NK-92 (cell line): Measurements from ENCODE around the gene THRB.

Experiments
- DNase-seq: peaks from one replicate; lab custom pipeline; 2025; ENCODE audit not compliant: unreplicated experiment; lab: John Stamatoyannopoulos, UW

The THRB gene

DNA sequence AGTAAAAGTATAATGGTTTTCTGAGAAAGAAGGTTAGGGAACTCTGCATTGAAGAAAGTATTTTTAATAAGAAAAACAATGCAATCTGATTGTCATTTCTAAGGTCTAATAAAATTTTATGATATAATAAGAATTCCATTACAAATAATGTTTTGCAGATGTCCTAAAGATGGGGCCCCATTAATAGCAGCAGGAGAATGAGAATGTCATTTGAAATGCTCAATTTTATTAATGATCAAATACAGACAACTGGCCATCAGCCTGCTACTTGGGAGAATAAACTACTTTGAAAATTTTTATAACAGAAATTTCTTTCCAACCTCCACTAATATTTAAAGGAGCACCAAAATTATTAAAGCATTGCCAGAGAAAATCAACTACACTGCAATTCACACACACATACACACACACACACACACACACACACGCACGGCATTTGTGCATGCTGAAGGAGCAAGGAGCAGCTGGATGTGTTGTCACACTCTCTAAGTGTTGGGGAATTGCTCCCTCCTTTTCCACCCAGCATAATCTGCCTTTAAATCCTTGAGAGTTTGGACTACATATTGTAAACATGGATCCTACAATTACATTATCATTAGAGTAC, 109.5 kb downstream of the THRB start:
- no peak for DNase-seq

DNA sequence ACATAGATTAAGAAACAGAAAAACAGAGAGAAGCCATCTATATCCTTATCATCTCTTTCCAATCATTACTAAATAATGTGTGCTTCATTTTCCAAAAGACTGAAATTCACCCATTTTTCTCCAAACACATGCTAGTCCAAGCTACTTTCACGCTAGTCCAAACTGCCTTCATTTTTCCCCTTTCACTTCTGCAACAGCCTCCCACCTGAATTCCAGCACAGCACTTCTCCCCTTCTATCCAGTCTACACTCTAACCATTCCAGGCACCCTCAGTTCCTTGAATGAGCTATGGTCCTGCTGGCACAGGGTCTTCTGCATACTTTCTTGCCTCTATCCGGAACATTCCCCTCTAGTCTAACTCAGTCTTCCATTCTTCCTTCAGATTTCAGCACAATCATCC, 112.0 kb downstream of the THRB start:
- no peak for DNase-seq

DNA sequence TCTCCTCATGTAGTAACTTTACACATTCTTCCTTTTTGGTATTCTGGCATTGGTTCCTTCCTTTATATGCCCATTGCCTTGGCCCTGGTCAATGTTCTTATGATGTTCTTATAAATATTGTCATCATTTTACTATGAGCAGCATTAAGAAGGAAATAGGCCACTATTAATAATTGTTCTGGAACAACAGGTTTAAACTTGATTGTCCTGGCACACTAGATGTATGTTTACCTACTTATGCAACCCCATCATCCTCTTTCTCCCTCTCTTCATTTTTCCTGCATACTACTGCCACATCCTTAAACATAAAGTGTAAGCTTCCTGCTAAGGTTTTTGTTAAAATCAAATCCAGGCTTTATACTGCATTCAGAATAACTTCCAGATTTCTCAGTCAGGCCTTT, 114.7 kb downstream of the THRB start:
- no peak for DNase-seq

DNA sequence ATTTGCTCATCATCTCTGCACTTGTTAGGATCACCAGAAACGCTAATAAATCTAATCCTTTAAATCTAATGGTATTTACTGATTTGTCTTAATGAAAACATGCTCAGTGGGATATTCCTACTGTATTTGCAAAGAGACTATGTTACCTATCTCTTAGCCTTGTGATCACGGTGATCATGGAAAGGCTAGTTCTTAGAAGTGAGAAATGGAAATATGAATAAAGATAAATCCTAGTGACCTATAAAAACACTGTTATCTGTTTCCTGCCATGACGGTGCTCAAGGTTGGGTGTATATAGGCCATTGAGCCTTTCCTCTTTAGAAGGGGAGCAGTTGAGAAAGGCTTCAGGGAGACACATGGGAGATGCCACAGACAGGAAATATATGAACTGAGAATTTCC, 116.3 kb downstream of the THRB start:
- no peak for DNase-seq

DNA sequence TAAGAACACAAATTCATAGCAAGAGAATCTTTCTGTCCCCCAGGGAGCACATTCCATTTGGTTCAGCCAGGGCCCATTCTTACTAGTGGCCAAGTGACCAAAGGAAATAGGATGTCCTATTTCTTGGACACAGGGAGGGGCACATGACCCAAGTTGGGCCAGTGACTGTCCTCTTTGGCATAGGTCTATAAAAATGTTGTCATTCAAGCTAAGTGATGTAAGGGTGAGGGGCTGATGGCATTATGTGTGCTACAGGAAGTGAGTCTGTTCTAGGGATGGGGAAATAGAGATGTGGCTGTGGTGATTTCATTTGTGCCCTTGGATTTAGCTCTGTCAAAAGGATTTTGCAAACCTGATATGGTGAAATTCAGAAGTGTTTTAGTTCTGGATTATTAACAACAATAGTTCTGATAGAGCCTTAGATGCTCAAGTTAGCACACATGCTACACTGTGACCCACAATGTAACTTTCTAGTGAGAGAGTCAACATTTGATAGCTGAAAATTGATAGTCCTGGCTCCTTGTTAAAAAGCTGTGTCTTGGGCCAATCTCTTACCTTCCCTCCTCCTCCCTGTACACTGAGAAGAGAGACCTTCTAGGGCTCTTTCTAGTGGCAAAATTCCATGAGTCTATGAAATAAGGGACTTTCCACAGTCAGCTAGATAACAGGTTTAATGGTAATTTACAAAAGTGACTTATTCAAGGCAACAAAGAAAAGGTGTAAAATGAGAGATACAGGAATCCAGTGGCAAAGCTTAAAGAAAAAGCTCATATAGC, 117.2 kb downstream of the THRB start:
- no peak for DNase-seq

DNA sequence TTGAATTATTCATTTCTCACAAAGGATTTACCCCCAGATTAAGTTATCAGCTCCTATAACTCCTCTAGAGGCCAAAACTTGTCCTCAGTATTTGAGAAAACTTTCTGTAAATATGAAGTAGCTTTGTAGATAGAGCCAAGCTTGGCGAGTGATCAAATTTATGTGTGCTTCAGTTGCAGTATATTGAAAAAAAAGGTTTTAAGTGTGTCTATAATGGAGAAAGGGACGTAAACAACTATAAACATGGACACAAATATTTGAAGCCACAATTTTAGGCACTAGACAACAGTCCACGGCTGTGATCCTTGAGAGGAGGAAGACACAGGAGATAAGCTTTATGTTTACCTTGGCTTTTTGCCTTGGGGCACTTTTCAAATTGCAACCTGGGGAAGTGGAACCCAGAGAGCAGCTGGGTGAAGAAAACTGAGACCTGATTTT, 118.7 kb downstream of the THRB start:
- no peak for DNase-seq

DNA sequence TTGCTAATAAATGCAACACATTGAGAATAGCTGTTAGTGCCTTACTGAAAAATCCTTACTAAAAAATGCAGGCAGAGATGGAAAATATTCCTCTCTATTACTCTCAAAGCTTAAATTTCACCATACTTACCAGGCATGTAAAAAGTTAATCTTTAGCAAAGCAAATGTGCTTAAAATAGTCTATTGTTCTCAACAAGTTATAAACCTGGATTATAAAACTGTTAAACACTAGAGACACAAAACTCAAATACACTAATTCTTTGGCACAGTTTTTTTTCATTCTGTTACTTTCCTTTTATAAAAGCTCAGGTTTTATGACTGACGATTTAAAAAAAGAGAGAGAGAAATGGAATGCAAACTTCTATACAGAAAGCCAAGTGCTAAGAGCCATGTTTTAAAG, 119.8 kb downstream of the THRB start:
- DNase-seq = no peak

DNA sequence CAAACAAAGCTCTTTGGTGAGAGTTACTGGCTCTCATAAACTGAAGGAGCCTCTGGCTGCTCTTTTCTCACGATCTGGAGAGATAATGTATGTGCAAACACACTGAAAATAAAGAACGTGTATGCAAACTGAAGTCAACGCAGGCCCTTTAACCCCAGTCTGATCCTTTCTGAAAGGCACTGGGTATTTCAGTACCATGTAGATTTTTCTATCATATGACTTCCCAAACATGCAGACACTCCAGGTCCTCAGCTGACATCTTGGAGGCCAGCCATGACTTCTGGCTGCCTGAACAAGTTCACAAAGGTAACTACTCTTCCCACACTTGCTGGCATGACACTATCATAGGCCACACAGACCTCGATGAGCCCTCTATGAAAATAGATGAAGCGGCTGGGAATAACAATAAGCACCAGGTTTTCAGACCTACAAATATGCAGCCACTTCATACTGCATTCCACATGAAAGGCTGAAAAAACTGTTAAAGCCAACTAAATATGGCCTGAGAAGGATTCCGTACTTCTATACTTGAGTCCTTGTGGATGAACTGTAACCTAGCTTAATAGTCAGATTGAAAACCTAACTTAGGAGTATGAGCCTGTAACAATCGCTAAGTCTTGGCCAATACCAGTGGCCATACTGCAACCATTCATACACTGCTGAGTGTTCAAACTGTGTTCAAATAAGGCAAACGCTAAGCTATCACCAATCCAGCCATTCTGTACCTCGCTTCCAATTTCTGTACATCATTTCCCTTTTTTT, 121.3 kb downstream of the THRB start:
- DNase-seq = no peak

DNA sequence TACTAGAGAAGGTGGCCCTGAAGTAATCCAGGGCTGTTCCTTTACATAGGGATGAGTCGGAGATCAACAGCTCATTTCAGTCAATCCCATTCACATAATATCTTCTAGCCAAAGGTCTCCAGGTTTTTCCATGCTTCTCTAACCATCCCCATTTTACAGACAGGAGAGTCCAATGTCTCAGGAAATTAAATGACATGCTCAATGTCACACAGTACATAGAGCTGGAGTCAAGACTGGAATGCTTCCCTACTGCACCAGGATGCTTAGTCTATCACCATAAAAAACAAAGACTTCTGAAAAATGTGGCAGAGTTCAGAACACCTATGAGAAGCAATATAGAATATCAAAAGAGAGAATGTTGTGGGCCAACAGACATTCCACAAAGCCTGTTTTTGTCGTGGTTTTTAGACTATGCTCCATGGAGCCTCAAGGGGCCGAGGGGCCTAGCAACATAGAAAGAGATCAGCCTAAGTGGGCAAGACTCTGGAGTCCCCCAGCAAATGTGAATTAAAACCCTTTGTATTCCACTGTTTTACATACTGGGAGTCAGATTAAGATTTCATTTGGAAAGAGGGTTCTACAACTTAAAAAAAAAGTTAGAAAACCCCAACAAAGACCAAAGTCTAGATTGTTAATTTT, 122.0 kb downstream of the THRB start:
- DNase-seq = no peak

DNA sequence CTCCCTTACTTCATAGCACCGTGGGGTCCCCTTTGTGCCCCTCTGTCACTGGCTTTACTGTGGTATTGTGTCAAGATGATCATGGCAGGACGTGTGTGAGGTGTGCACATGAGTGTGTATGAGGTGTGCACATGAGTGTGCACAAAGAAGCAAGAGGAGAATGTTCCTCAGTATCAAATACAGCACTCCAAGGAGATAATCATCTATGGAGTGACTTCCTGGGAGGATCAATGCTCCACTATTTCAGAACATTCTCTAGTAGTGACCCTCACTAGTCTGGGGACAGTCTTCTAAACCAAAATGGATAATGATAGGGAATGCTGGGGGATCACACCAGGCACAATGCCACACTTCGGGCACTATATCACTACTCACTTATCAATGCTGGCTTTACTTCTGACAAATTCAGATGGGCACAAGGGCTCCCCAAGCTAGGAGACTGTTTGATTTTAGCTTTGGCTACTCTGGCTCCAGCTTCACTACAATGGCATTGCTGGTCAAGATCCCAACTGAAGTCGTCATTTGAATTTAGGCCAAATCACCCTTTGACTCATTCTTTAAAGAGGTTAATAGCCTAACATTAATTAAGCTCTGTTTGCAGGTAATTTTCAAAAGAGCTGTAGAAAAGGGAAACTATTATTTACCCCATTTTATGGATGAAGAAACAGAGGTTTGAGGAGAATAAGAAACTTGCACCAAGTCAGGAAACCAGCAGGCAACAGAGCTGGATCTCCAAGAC, 124.1 kb downstream of the THRB start:
- no peak for DNase-seq

DNA sequence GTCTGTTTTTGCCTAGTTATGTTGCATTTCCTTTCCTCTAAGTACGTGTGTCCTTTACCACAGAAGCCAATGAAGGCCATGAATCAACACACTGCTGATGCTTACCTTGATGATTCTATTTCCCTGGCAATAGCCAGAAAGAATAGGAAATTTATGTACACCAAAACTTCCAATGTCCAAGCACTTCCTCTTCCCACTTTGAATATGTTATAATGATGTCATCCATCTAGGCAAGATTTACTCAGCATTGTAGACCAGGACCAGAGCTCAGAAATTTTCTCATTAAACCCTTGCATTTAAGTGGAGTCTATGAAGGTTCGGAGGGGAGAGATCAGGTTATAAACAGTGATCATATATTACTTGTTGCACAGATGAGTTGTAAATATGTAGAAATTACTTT, 126.0 kb downstream of the THRB start:
- no peak for DNase-seq

DNA sequence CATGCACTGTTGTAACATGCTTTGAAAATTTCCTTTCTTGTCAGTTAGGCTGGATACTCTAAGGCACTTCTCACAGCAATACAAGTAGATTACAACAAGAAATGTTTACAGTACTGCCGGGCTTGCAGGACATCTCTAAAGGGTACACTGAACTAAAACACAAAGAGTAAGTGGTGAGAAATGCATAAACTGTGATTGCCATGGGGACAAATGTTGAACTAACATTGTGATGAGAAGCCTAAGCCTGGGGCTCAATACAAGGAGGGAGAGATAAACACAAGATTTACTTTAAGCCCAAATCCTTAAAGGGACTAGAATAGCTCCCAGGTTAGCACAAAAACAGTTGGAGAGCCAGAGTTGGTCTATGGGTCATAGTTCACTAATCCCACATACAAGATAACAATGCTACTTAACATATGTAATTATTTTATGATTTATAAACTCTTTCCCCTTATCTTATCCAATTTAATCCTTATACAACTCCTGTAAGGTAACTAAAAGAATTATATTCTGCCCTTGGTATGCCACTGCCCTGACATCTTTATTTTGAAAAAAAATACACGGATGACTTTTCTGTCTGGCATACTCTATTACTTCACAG, 126.9 kb downstream of the THRB start:
- DNase-seq = no peak

DNA sequence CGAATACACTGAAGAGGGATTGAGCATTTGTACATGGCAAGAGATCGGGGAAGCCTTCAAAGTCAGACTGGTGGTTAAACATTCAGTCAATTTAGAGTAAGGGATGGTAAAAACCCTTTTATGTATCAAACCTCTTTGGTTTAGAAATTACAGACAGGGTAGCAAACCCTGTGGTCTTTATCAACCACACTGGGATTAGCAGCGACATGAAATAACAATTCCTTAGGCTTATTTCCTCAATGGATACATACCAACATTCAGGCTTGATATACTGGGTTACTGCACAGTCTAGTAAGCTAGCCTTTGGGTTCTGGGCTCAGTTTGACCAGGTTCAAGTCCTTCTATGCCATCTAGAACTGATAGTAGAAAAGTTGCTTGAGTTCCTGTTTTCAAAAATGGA, 127.4 kb downstream of the THRB start:
- no peak for DNase-seq

DNA sequence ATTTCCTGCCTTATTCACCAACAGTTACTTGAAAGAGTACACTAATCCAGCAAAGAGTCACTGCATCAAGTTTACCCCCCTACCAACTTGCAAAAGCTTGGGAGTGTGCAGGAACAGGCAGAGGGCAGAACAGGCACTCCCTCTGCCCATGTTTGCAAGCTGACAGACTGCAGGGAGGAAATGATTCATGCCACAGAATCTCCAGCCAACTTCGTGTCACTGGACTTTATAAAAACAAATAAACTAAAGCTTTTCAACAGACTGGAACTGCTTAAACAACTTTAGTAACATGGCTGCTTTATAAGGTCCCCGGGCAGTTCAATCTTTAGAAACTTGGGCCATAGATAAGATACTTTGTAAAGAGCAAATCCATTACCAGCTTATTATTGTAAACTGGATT, 129.5 kb downstream of the THRB start:
- no peak for DNase-seq

DNA sequence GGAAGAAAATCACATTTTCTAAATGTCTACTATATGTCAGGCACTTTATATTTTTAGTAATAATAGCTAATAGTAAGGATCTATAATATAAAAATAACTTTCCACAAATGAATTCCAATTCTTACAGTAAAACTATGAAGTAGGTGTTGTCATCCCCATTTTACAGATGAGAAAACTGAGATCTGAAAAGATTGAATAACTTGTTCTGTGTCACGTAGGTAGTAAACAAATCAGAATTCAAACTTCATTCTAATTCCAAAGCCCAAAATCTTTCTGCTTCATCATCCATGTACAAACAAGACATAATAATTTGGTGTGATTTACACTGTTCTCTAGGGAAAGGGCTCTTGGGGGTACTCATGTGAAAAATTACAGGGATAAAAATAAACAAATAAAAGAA, 130.3 kb downstream of the THRB start:
- DNase-seq = no peak

DNA sequence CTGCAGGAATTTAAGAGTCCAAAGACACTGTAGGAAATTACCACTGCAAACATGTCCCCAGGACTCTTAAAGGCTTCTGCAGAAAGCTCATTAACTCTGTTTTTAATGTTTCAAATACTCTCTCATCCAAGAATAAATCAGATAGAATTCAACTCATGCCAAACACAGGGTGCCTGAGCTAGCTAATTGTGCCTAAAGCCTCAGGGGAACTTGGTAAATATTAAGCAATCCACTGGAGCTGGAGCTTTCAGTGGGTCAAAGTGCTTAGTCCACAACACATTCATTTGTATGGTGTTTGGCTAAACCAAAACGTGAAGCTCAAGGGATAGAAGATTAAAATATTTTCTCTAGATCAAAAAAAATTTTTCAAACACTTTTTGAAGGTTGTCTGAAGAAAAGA, 131.4 kb downstream of the THRB start:
- DNase-seq = no peak

DNA sequence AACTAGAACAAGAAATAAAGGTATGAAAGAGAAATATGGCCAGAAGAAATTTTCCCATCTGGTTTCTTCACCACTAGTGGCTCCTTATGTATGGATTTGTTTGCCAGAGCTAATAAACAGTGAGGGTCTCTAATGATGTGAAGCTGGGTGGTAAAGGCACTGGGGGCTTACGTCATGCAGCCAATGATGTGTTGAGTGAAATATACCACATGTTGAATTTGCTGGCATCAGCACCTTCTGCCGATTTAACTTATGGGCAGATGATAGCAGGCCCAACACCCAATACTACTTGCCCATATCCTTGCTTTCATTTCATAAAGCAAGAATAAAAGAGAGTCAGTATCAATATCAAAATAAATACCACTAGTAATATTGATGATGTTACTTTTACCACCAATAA, 133.0 kb downstream of the THRB start:
- DNase-seq = no peak

DNA sequence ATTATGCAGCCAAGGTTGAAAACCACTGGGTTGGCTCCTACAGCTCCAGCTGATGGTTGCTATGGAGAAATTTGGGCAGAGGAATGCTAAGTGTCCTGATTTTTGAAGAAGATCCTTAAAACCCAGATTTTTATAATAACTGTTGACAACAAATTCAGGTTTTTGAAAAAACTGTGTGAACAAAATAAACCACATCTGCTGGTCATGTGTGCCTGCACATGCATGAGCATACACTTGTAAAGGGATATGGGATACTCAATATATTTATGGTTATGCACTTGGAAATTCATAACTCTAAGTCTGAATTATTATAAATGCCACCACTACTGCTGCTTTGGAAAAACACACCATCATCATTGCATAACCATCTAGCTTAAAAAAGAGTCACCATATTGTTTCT, 133.7 kb downstream of the THRB start:
- no peak for DNase-seq

DNA sequence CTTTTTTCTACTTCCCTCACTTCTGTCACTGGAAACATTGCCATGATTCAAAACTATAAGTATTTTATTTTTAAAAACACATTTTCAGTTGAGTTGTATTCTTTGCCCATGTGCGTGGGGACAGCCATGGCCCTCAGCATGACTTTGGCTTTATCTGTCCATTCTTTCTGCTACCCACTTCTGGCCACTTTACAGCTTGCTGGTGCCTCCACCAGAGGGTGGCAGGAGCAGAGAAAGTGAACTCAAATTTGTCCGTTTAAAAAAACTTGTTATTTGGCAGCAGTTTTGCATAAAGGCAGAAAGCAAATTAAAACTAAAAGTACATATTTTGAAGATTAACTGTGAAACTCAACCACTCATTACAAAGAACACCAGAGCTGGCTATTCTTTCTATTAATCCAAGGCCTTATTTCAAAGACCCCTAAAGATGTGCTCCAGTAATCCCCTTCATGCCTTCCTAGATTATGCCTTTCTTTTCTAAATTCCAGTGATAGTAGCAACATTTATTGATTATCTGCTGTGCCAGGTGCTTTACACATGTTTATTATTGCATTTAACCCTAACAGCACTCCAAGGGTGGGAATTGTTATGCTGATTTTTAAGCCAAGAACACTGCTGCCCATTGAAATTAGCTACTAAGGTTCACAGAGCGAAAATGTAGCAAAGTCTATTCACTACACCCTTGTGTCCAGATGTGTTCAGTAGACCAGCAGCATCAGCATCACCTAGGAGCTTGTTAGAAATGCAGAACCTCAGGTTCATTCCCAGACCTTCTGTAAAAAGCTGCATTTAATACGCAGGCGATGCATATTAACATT, 134.8 kb downstream of the THRB start:
- no peak for DNase-seq

DNA sequence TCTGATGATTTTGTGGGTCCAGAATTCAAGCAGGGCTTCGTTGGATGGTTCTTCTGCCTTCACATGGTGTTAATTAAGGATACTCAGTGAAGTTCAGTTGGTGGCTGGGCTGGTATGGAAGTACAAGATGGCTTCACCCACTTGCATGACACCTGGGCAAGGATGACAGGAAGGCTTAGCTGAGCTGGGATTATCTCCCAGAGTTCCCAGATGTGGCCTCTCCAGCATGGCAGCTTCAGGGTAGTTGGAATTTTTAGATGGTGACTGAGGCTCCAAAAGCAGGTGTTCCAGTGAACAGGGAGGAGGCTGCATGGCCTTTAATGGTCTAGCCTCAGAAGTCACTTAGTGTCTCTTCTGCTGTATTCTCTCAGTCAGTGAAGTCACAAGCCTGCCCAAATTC, 135.5 kb downstream of the THRB start:
- no peak for DNase-seq
